GM23338 (cell line): ENCODE results near the gene PGLYRP1.

Experiments used
- EZH2 ChIP-seq: fragments of 200-600 bp; sonication (generic); IDR thresholded peaks from one replicate; pipeline ENCODE4 v1.8.0; 2017; ENCODE audit warnings: antibody characterized with exemption, mild to moderate bottlenecking, low read depth; ENCODE audit not compliant: unreplicated experiment
- EZH2phosphoT487 ChIP-seq: fragments of 200-600 bp; sonication (generic); IDR thresholded peaks from one replicate; pipeline ENCODE4 v1.8.1; 2018; ENCODE audit warnings: antibody characterized with exemption; ENCODE audit not compliant: unreplicated experiment
- JUNB ChIP-seq: IDR thresholded peaks from one replicate; pipeline ENCODE4 v1.6.1; 2016; ENCODE audit warnings: antibody characterized with exemption; ENCODE audit not compliant: unreplicated experiment
- POLR2AphosphoS5 ChIP-seq: IDR thresholded peaks from 2 replicates; pipeline ENCODE4 v1.6.1; 2016; ENCODE audit warnings: antibody characterized with exemption, low read depth
- STAT1 ChIP-seq: IDR thresholded peaks from one replicate; pipeline ENCODE4 v1.6.1; 2016; ENCODE audit warnings: antibody characterized with exemption; ENCODE audit not compliant: unreplicated experiment
- TF ChIP-seq, protein P1 (sequence below), 2 experiments: fragments of 200-600 bp in 1 of 2; sonication (generic) in 1 of 2; conservative IDR thresholded peaks; 2 replicates each; pipeline versions ENCODE4 v1.5.1 to v1.6.1; 2016 to 2017; ENCODE audit warnings: antibody characterized with exemption in 2 of 2, low read depth in 2 of 2, mild to moderate bottlenecking in 2 of 2, moderate library complexity in 1 of 2
- TF ChIP-seq, protein P2 (sequence below): IDR thresholded peaks from one replicate; pipeline ENCODE4 v1.6.1; 2018; ENCODE audit warnings: antibody characterized with exemption; ENCODE audit not compliant: unreplicated experiment

DNA sequence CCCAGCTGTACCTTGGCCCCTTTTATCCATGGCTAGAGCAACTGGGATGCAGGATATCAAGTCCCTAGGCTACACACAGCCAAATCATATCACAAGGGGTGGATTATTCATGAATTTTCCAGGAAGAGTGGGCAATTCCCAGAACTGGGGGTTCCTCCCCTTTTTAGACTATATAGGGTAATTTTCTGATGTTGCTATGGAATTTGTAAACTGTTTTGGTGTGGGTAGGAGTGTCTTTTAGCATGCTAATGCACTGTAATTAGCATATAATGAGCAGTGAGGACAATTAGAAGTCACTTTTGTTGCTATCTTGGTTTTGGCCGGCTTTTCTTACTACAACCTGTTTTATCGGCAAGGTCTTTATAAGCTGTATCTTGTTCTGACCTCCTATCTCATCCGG lies 35.9 kb upstream of the PGLYRP1 start:
- TF ChIP-seq, protein P1, sequence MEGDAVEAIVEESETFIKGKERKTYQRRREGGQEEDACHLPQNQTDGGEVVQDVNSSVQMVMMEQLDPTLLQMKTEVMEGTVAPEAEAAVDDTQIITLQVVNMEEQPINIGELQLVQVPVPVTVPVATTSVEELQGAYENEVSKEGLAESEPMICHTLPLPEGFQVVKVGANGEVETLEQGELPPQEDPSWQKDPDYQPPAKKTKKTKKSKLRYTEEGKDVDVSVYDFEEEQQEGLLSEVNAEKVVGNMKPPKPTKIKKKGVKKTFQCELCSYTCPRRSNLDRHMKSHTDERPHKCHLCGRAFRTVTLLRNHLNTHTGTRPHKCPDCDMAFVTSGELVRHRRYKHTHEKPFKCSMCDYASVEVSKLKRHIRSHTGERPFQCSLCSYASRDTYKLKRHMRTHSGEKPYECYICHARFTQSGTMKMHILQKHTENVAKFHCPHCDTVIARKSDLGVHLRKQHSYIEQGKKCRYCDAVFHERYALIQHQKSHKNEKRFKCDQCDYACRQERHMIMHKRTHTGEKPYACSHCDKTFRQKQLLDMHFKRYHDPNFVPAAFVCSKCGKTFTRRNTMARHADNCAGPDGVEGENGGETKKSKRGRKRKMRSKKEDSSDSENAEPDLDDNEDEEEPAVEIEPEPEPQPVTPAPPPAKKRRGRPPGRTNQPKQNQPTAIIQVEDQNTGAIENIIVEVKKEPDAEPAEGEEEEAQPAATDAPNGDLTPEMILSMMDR (conservative IDR thresholded peaks at IDR 0.05; ENCODE audit: low read depth in 2 of 2): no peak
- no peak for TF ChIP-seq EZH2
- TF ChIP-seq POLR2AphosphoS5: no peak
- TF ChIP-seq STAT1: no peak
- no peak for TF ChIP-seq JUNB
- TF ChIP-seq, protein P2, sequence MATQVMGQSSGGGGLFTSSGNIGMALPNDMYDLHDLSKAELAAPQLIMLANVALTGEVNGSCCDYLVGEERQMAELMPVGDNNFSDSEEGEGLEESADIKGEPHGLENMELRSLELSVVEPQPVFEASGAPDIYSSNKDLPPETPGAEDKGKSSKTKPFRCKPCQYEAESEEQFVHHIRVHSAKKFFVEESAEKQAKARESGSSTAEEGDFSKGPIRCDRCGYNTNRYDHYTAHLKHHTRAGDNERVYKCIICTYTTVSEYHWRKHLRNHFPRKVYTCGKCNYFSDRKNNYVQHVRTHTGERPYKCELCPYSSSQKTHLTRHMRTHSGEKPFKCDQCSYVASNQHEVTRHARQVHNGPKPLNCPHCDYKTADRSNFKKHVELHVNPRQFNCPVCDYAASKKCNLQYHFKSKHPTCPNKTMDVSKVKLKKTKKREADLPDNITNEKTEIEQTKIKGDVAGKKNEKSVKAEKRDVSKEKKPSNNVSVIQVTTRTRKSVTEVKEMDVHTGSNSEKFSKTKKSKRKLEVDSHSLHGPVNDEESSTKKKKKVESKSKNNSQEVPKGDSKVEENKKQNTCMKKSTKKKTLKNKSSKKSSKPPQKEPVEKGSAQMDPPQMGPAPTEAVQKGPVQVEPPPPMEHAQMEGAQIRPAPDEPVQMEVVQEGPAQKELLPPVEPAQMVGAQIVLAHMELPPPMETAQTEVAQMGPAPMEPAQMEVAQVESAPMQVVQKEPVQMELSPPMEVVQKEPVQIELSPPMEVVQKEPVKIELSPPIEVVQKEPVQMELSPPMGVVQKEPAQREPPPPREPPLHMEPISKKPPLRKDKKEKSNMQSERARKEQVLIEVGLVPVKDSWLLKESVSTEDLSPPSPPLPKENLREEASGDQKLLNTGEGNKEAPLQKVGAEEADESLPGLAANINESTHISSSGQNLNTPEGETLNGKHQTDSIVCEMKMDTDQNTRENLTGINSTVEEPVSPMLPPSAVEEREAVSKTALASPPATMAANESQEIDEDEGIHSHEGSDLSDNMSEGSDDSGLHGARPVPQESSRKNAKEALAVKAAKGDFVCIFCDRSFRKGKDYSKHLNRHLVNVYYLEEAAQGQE: no peak
- TF ChIP-seq EZH2phosphoT487: no peak
